Testis (tissue), 3 donors: ENCODE measurements around the gene TBC1D16. TPM values are rescaled to one million over a fixed set of nuclear protein-coding genes. Genes with fewer than 3 reads are reported as not detected.

Experiments used
- DNase-seq: peaks from one replicate; pipeline ENCODE4 v3.0.0-alpha.2; 2019
- H3K27ac ChIP-seq, 2 donors: fragments of 200-600 bp; sonication (generic); one replicate each; pipeline ENCODE4 v1.5.1; 2019
- H3K27me3 ChIP-seq: fragments of 200-600 bp; sonication (generic); one replicate; pipeline ENCODE4 v1.5.1; 2019
- H3K36me3 ChIP-seq: fragments of 200-600 bp; sonication (generic); one replicate; pipeline ENCODE4 v1.5.1; 2017; ENCODE audit warnings: low read depth; ENCODE audit errors: missing control alignments
- H3K4me1 ChIP-seq: fragments of 200-600 bp; sonication (generic); one replicate; pipeline ENCODE4 v1.5.1; 2019
- H3K4me3 ChIP-seq, 2 donors: fragments of 200-600 bp; sonication (generic); one replicate each; pipeline ENCODE4 v1.5.1; 2017 to 2019
- H3K9me3 ChIP-seq: fragments of 200-600 bp; sonication (generic); one replicate; pipeline ENCODE4 v1.5.1; 2017
- CTCF ChIP-seq, 3 experiments: fragments of 450-650 bp in 2 of 3; fragments of 200-600 bp in 1 of 3; sonication (generic) in 1 of 3; IDR thresholded peaks; one replicate each; pipeline ENCODE4 v1.5.1; 2016 to 2019; ENCODE audit warnings: antibody characterized with exemption in 3 of 3, mild to moderate bottlenecking in 2 of 3, moderate library complexity in 1 of 3
- POLR2A ChIP-seq: fragments of 450-650 bp; IDR thresholded peaks from one replicate; pipeline ENCODE4 v1.6.1; 2017; ENCODE audit warnings: antibody characterized with exemption, mild to moderate bottlenecking, moderate library complexity
- WGBS, 2 donors: methylation state at CpG; one replicate each; pipeline ENCODE4 v1.1.5; 2018; 5-methylcytosine and 5-hydroxymethylcytosine counted together
- intact Hi-C: fragments of 100-400 bp; cut with DNase I; formaldehyde crosslinking; loops from one replicate; pipeline ENCODE4 v1.15.1; 2023; ENCODE audit warnings: low total_unique reads
- polyA plus RNA-seq: library from polyadenylated mRNA; stranded (reverse); fragments of 350-450 nt; fragmentation: Illumina TruSeq; extraction: RNeasy Lipid Tissue Mini Kit (QIAGEN cat#74804); gene quantifications from one replicate; pipeline ENCODE4 v1.2.3, GENCODE V29; 2014; ENCODE audit warnings: low read depth, low replicate concordance; ENCODE audit not compliant: insufficient read depth
- total RNA-seq, 2 donors: library from RNA; depleted of rRNA; stranded (reverse); fragments of >200 nt; gene quantifications; one replicate each; pipeline ENCODE4 v1.2.3, GENCODE V29; 2016

TBC1D16 gene
- total and polyA plus RNA-seq, 3 donors from 2014 or later, result 11.0 to 16.0 (median 11.7) TPM

GRCh38 chr17:80064696-80065095 lies 29.0 kb upstream of the TBC1D16 start:
- Histone ChIP-seq H3K9me3 (no peaks in the 10 kb centered on the region), H3K36me3 (no peaks in the 10 kb centered on the region), H3K27me3 (no peaks in the 10 kb centered on the region), H3K27ac (peak overlapping the region in 1 of 2 donors; percentile 52), H3K4me3 (no peak overlapping the region), H3K4me1 (peaks cover 21% of the 10 kb centered on the region)
- WGBS, 2 donors, result 80 to 89% methylated on average over 8 of the region's 8 CpGs
- no peak for TF ChIP-seq POLR2A
- no peak for TF ChIP-seq CTCF (IDR thresholded peaks at IDR 0.05)
- DNase-seq, result no peak
- intact Hi-C loops, result no loop called here

- TF ChIP-seq POLR2A (no peak), CTCF (IDR thresholded peaks at IDR 0.05) (no peak)
- H3K27ac ChIP-seq, result peak overlapping the region in 1 of 2 donors; percentile 52
- peaks cover 14% of the 10 kb centered on the region for H3K4me1 ChIP-seq
- peak; percentile 20 for DNase-seq
- 43 to 80% methylated on average over 16 to 27 of the region's 27 CpGs for WGBS, 2 donors
- no peaks in the 10 kb centered on the region for H3K27me3 ChIP-seq
- no peak overlapping the region for H3K4me3 ChIP-seq
- H3K9me3 ChIP-seq, result no peaks in the 10 kb centered on the region
- intact Hi-C loops, result no loop called here
- no peaks in the 10 kb centered on the region for H3K36me3 ChIP-seq
These were observed 28.3 kb upstream of the TBC1D16 start for GRCh38 chr17:80063830-80064585.

GRCh38 chr17:80061421-80061820 lies 25.7 kb upstream of the TBC1D16 start:
- no peaks in the 10 kb centered on the region for H3K4me1 ChIP-seq
- TF ChIP-seq CTCF (IDR thresholded peaks at IDR 0.05) (no peak), POLR2A (no peak)
- no peak for DNase-seq
- H3K4me3 ChIP-seq, result no peak overlapping the region
- no peaks in the 10 kb centered on the region for H3K27me3 ChIP-seq
- 94% methylated on average over 12 of the region's 12 CpGs for WGBS, 2 donors
- H3K36me3 ChIP-seq, result no peaks in the 10 kb centered on the region
- intact Hi-C loops, result no loop called here
- H3K27ac ChIP-seq, result no peak overlapping the region
- no peaks in the 10 kb centered on the region for H3K9me3 ChIP-seq

GRCh38 chr17:80060644-80061043 lies 25.0 kb upstream of the TBC1D16 start:
- WGBS, 2 donors, result 58 to 63% methylated on average over 4 of the region's 4 CpGs
- no peak overlapping the region for H3K4me3 ChIP-seq
- no peaks in the 10 kb centered on the region for H3K9me3 ChIP-seq
- TF ChIP-seq POLR2A (no peak), CTCF (IDR thresholded peaks at IDR 0.05) (no peak)
- H3K27ac ChIP-seq, result no peak overlapping the region
- H3K36me3 ChIP-seq, result no peaks in the 10 kb centered on the region
- H3K27me3 ChIP-seq, result no peaks in the 10 kb centered on the region
- H3K4me1 ChIP-seq, result no peaks in the 10 kb centered on the region
- intact Hi-C loops, result no loop called here
- no peak for DNase-seq
